ENCODE results near the gene SQSTM1. TPM values are rescaled to one million over a fixed set of nuclear protein-coding genes. Genes with fewer than 3 reads are reported as not detected.

SQSTM1 gene
- total and polyA plus RNA-seq, 9 of the 15 experiments (the other 6 are each of a cell fraction or from before 2014, with no cell fraction given), result 5.6 to 148 (median 64.0) TPM

DNA sequence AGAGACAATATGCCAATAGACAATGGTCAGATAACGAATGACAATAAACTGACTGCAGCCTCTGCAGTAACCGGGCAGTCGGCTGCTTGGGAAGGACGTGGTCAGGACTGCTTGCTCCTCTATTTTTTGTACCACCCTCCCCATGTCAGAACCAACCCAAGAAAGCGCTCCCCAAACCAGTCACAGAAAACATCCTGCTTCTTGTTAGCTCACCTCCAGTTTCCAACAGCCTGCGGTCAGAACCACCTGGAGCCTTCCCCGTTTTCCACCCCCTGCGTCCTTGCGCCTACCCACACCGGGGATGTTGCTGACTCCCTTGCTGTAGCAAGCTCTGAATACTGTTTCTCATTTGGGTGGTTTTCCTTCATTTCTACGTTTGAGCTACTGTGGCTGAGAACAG lies 39.6 kb downstream of the SQSTM1 start:
- intact Hi-C loops (cut with micrococcal nuclease), result no loop called here
- no peak for TF ChIP-seq ZNF766 (CRISPR knock-in tag; conservative IDR thresholded peaks at IDR 0.05)
- TF ChIP-seq, protein P1, sequence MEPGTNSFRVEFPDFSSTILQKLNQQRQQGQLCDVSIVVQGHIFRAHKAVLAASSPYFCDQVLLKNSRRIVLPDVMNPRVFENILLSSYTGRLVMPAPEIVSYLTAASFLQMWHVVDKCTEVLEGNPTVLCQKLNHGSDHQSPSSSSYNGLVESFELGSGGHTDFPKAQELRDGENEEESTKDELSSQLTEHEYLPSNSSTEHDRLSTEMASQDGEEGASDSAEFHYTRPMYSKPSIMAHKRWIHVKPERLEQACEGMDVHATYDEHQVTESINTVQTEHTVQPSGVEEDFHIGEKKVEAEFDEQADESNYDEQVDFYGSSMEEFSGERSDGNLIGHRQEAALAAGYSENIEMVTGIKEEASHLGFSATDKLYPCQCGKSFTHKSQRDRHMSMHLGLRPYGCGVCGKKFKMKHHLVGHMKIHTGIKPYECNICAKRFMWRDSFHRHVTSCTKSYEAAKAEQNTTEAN (CRISPR knock-in tag; IDR thresholded peaks at IDR 0.05), result no peak
- TF ChIP-seq, protein P2, sequence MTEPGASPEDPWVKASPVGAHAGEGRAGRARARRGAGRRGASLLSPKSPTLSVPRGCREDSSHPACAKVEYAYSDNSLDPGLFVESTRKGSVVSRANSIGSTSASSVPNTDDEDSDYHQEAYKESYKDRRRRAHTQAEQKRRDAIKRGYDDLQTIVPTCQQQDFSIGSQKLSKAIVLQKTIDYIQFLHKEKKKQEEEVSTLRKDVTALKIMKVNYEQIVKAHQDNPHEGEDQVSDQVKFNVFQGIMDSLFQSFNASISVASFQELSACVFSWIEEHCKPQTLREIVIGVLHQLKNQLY (CRISPR knock-in tag; conservative IDR thresholded peaks at IDR 0.05), result no peak
- Histone ChIP-seq H3K9me1 (ENCODE audit: control insufficient read depth, insufficient read depth, low read length) (no peaks in the 10 kb centered on the region), H2AFZ (ENCODE audit: low read depth, low read length) (no peak overlapping the region), H3K27me3 (ENCODE audit: control insufficient read depth in 2 of 2, insufficient read depth in 2 of 2, low read length in 2 of 2) (no peaks in the 10 kb centered on the region), H3K4me3 (no peak overlapping the region), H3K4me2 (ENCODE audit: insufficient read depth, low read length) (no peak overlapping the region), H3K4me1 (replicated peaks in 1 of 2; ENCODE audit: control insufficient read depth in 2 of 2, insufficient read depth in 2 of 2, low read length in 2 of 2) (peaks cover 6 to 25% of the 10 kb centered on the region in 2 experiments; a peak in 4 of 5 replicates), H4K20me1 (replicated peaks; ENCODE audit: control insufficient read depth, insufficient read depth, low read length) (no peaks in the 10 kb centered on the region), H3K27ac (ENCODE audit: extremely low read depth, low read depth, low read length) (no peak overlapping the region), H3K79me2 (ENCODE audit: control insufficient read depth, insufficient read depth, low read length) (peaks cover 19% of the 10 kb centered on the region), H3K36me3 (ENCODE audit: control insufficient read depth, insufficient read depth, low read length) (peaks cover 40% of the 10 kb centered on the region; the same call in 2 of the 3 replicates), H3K9me3 (replicated peaks; ENCODE audit: control insufficient read depth, insufficient read depth, low read depth, low read length) (no peaks in the 10 kb centered on the region), H3K9ac (ENCODE audit: insufficient read depth in 1 of 2, low read depth in 2 of 2, low read length in 2 of 2) (peak overlapping the region in 1 of 2 experiments; percentile 63; a peak in 1 of 4 replicates)
- ChIA-PET CTCF (ENCODE audit: low intra/inter-chr PET ratio) (no interaction called here), POLR2A (interaction anchor here (0.7 to 1.1 kb wide), 2 partner anchors 10 to 49 kb away, joined by 3 to 4 read pairs; no protein-coding TSS in a partner anchor)
- in situ Hi-C loops (cut with MboI), result no loop called here
- FAIRE-seq, result no peak
- ATAC-seq, result no peak
- 49% methylated on average over 11 of the region's 11 CpGs for WGBS (ENCODE audit: insufficient coverage, low coverage, missing lambda C conversion rate)
- DNase-seq (ENCODE audit: extremely low read depth in 1 of 4, low spot score in 3 of 4), result no peak
- no TSS peak for BruUV-seq (replicated peaks)

Data from K562 (cell line).